SK-N-MC (cell line): ENCODE data around the gene GKN1.

Source experiments
- EZH2 ChIP-seq: fragments of 200-600 bp; sonication (generic); IDR thresholded peaks from one replicate; pipeline ENCODE4 v1.6.1; 2017; ENCODE audit warnings: antibody characterized with exemption
- FOXP2 ChIP-seq: optimal IDR thresholded peaks from 2 replicates; pipeline ENCODE3; 2011; ENCODE audit warnings: mild to moderate bottlenecking, moderate library complexity; ENCODE audit not compliant: insufficient read depth; ENCODE audit errors: extremely low read length, control extremely low read depth
- POLR2AphosphoS5 ChIP-seq: IDR thresholded peaks from 2 replicates; pipeline ENCODE4 v1.6.1; 2012; ENCODE audit warnings: mild to moderate bottlenecking, low read depth, low read length, borderline replicate concordance

GRCh38 chr2:69007169-69007568 lies 32.7 kb downstream of the GKN1 start:
- TF ChIP-seq EZH2: no peak
- TF ChIP-seq POLR2AphosphoS5: no peak
- TF ChIP-seq FOXP2: no peak
